Measurements from ENCODE around the gene ANGPTL8. TPM values are rescaled to one million over a fixed set of nuclear protein-coding genes. Genes with fewer than 3 reads are reported as not detected.

ANGPTL8 gene
- polyA plus RNA-seq, 1 experiment = not detected

GRCh38 chr19:11265785-11266236 is 26.4 kb downstream of the ANGPTL8 start:
- no peak for DNase-seq (ENCODE audit: low read depth, low spot score)
- POLR2A ChIA-PET = interaction anchor here (0.5 to 0.6 kb wide), 3 partner anchors 145 to 1406 kb away, joined by 3 to 4 read pairs (median 4); no protein-coding TSS in a partner anchor

GRCh38 chr19:11267316-11268085 is 28.1 kb downstream of the ANGPTL8 start:
- TF ChIP-seq, protein P1, sequence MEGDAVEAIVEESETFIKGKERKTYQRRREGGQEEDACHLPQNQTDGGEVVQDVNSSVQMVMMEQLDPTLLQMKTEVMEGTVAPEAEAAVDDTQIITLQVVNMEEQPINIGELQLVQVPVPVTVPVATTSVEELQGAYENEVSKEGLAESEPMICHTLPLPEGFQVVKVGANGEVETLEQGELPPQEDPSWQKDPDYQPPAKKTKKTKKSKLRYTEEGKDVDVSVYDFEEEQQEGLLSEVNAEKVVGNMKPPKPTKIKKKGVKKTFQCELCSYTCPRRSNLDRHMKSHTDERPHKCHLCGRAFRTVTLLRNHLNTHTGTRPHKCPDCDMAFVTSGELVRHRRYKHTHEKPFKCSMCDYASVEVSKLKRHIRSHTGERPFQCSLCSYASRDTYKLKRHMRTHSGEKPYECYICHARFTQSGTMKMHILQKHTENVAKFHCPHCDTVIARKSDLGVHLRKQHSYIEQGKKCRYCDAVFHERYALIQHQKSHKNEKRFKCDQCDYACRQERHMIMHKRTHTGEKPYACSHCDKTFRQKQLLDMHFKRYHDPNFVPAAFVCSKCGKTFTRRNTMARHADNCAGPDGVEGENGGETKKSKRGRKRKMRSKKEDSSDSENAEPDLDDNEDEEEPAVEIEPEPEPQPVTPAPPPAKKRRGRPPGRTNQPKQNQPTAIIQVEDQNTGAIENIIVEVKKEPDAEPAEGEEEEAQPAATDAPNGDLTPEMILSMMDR (IDR thresholded peaks at IDR 0.05; ENCODE audit: low read depth, low read length) = no peak
- no peaks in the 10 kb centered on the region for H3K9me3 ChIP-seq (ENCODE audit: control insufficient read depth, insufficient read depth, low read length)
- CTCF ChIA-PET = interaction anchor here (0.7 to 1.2 kb wide), 3 partner anchors 19 to 24 kb away, joined by 3 to 5 read pairs (median 4); no protein-coding TSS in a partner anchor
- H3K27me3 ChIP-seq (ENCODE audit: control insufficient read depth, insufficient read depth, low read length) = no peaks in the 10 kb centered on the region
- no peak overlapping the region for H3K27ac ChIP-seq (ENCODE audit: low read depth, low read length)
- DNase-seq (ENCODE audit: low read depth, low spot score) = no peak
- H3K4me3 ChIP-seq (ENCODE audit: low read depth, low read length) = no peak overlapping the region
- POLR2A ChIA-PET = interaction anchor here (0.7 kb wide), 1 partner anchor 35 kb away, joined by 3 read pairs; no protein-coding TSS in a partner anchor

More at GRCh38 chr19:11265785-11266236, 26.4 kb downstream of the ANGPTL8 start:
- H3K9me3 ChIP-seq (ENCODE audit: control insufficient read depth, insufficient read depth, low read length) = no peaks in the 10 kb centered on the region
- CTCF ChIA-PET = interaction anchor here (0.6 kb wide), 1 partner anchor 77 kb away, joined by 3 read pairs; no protein-coding TSS in a partner anchor
- no peak overlapping the region for H3K4me3 ChIP-seq (ENCODE audit: low read depth, low read length)
- H3K27me3 ChIP-seq (ENCODE audit: control insufficient read depth, insufficient read depth, low read length) = no peaks in the 10 kb centered on the region
- H3K27ac ChIP-seq (ENCODE audit: low read depth, low read length) = no peak overlapping the region
- TF ChIP-seq, protein P1 (IDR thresholded peaks at IDR 0.05; ENCODE audit: low read depth, low read length) = no peak

DNA sequence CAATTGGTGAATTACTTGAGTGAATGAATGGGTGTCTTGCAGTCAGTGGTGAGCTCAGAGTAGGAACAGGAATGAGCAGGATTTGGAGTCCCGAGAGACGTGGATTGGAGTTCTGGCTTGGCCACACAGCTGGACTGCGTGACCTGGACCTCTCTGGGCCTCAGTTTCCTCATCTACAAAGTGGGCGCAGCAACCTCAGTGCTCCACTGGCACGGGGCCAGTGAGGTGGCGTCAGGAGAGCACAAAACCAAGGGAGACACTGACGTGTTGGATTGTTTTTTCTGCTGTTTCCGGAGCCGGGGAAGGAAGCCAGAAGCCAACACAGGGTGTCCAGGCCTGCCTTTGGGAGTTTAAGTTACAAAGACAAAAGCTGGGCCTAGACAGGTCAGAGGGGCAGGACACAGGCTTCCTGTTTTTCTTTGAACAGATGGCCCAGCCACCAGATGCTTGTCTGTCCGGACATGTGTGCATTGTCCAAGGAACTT is 29.4 kb downstream of the ANGPTL8 start:
- ChIA-PET CTCF (no interaction called here), POLR2A (interaction anchor here (0.6 kb wide), 1 partner anchor 33 kb away, joined by 3 read pairs; no protein-coding TSS in a partner anchor)
- Histone ChIP-seq H3K27me3 (ENCODE audit: control insufficient read depth, insufficient read depth, low read length) (no peaks in the 10 kb centered on the region), H3K9me3 (ENCODE audit: control insufficient read depth, insufficient read depth, low read length) (no peaks in the 10 kb centered on the region), H3K27ac (ENCODE audit: low read depth, low read length) (peak overlapping the region; percentile 77), H3K4me3 (ENCODE audit: low read depth, low read length) (no peak overlapping the region)
- DNase-seq (ENCODE audit: low read depth, low spot score) = peak; percentile 61
- TF ChIP-seq, protein P1 (IDR thresholded peaks at IDR 0.05; ENCODE audit: low read depth, low read length) = no peak

DNA sequence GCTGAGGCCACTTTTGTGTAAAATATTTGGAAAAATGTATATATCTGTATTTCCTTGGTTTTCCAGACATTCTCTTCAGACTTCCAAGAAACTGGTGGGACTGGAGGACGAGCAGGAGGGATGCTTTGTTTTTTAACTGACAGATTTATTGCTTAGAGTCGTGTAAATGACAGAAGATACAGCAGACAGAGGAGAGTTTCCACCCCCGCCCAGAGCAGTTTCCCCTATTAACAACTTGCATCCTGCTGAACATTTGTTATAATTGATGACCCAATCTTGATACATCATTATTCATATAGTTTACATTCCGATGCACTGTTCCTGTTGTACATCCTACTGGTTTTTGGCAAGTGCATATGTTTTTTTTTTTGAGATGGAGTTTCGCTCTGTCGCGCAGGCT is 30.0 kb downstream of the ANGPTL8 start:
- no peak for DNase-seq (ENCODE audit: low read depth, low spot score)
- TF ChIP-seq, protein P1 (IDR thresholded peaks at IDR 0.05; ENCODE audit: low read depth, low read length) = no peak
- H3K27ac ChIP-seq (ENCODE audit: low read depth, low read length) = peak overlapping the region; percentile 77
- H3K9me3 ChIP-seq (ENCODE audit: control insufficient read depth, insufficient read depth, low read length) = no peaks in the 10 kb centered on the region
- POLR2A ChIA-PET = no interaction called here
- CTCF ChIA-PET = interaction anchor here (0.7 kb wide), 1 partner anchor 24 kb away, joined by 3 read pairs; no protein-coding TSS in a partner anchor
- H3K27me3 ChIP-seq (ENCODE audit: control insufficient read depth, insufficient read depth, low read length) = no peaks in the 10 kb centered on the region
- H3K4me3 ChIP-seq (ENCODE audit: low read depth, low read length) = no peak overlapping the region

- TF ChIP-seq, protein P1 (IDR thresholded peaks at IDR 0.05; ENCODE audit: low read depth, low read length) = no peak
- POLR2A ChIA-PET = no interaction called here
- Histone ChIP-seq H3K4me3 (ENCODE audit: low read depth, low read length) (no peak overlapping the region), H3K27ac (ENCODE audit: low read depth, low read length) (no peak overlapping the region), H3K9me3 (ENCODE audit: control insufficient read depth, insufficient read depth, low read length) (no peaks in the 10 kb centered on the region; the same call in 1 of the 2 replicates), H3K27me3 (ENCODE audit: control insufficient read depth, insufficient read depth, low read length) (no peaks in the 10 kb centered on the region)
- CTCF ChIA-PET = interaction anchor here (1.0 kb wide), 1 partner anchor 172 kb away, joined by 3 read pairs; no protein-coding TSS in a partner anchor
- no peak for DNase-seq (ENCODE audit: low read depth, low spot score)
Measured at GRCh38 chr19:11273296-11273695, 33.9 kb downstream of the ANGPTL8 start.
